ENCODE results near the gene SYNDIG1. TPM values are rescaled to one million over a fixed set of nuclear protein-coding genes. Genes with fewer than 3 reads are reported as not detected.

SYNDIG1 gene
- total RNA-seq, 6 experiments from 2014 or later = 0.14 to 0.31 TPM; not detected in 4

GRCh38 chr20:24489631-24490260 lies 20.3 kb downstream of the SYNDIG1 start:
- no peaks in the 10 kb centered on the region for H3K9me3 Mint-ChIP-seq
- H3K4me3 Mint-ChIP-seq = no peak overlapping the region
- no peaks in the 10 kb centered on the region for H3K4me1 Mint-ChIP-seq (ENCODE audit: low read depth)
- no peak for DNase-seq
- H3K36me3 Mint-ChIP-seq (ENCODE audit: low read depth) = no peaks in the 10 kb centered on the region
- no peak for TF ChIP-seq CTCF (IDR thresholded peaks at IDR 0.05)
- H3K27me3 Mint-ChIP-seq (ENCODE audit: insufficient read depth) = peaks cover 10% of the 10 kb centered on the region
- no peak overlapping the region for H3K27ac Mint-ChIP-seq

- no peaks in the 10 kb centered on the region for H3K36me3 Mint-ChIP-seq (ENCODE audit: low read depth)
- no peaks in the 10 kb centered on the region for H3K9me3 Mint-ChIP-seq
- peaks cover 12% of the 10 kb centered on the region for H3K27me3 Mint-ChIP-seq (ENCODE audit: insufficient read depth)
- no peak overlapping the region for H3K4me3 Mint-ChIP-seq
- H3K4me1 Mint-ChIP-seq (ENCODE audit: low read depth) = no peaks in the 10 kb centered on the region
- TF ChIP-seq CTCF (IDR thresholded peaks at IDR 0.05) = no peak
- no peak for DNase-seq
- H3K27ac Mint-ChIP-seq = no peak overlapping the region
These were observed 21.2 kb downstream of the SYNDIG1 start for GRCh38 chr20:24490598-24490997.

GRCh38 chr20:24491041-24491756 lies 21.8 kb downstream of the SYNDIG1 start:
- peaks cover 12% of the 10 kb centered on the region for H3K27me3 Mint-ChIP-seq (ENCODE audit: insufficient read depth)
- no peaks in the 10 kb centered on the region for H3K4me1 Mint-ChIP-seq (ENCODE audit: low read depth)
- no peak for TF ChIP-seq CTCF (IDR thresholded peaks at IDR 0.05)
- H3K9me3 Mint-ChIP-seq = no peaks in the 10 kb centered on the region
- H3K36me3 Mint-ChIP-seq (ENCODE audit: low read depth) = no peaks in the 10 kb centered on the region
- no peak for DNase-seq
- no peak overlapping the region for H3K27ac Mint-ChIP-seq
- no peak overlapping the region for H3K4me3 Mint-ChIP-seq

DNA sequence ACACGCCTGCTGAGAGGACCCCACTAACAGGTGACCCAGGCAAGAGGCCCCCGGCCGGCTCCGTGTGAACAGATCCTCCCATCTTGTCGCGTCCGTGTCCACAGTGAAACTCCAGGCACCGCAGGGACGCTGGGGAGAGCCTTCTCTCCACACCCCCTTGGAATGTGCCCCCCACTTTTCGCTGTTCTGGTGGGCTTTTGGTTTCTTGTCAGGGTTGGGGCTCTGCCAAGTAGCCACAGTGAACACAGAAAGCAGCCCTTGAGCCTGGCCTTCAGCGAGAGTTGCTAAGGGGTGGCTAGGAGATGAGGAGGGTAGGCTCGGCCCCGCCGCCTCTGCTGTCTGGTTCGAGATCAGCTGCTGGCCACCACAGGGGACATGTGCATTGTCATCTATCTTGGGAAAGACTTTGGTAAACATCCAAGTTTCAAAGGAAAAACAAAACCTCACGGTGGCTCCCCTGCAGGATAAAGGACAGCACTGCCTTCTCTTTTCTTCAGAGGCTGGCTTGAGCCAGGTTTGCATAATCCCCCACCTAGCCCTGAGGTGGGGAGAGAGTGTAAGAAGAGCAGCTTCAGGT lies 22.7 kb downstream of the SYNDIG1 start:
- Mint-ChIP-seq H3K9me3 (no peaks in the 10 kb centered on the region), H3K27me3 (ENCODE audit: insufficient read depth) (peaks cover 12% of the 10 kb centered on the region), H3K27ac (no peak overlapping the region), H3K4me1 (ENCODE audit: low read depth) (no peaks in the 10 kb centered on the region), H3K36me3 (ENCODE audit: low read depth) (no peaks in the 10 kb centered on the region), H3K4me3 (no peak overlapping the region)
- no peak for DNase-seq
- TF ChIP-seq CTCF (IDR thresholded peaks at IDR 0.05) = no peak

GRCh38 chr20:24492698-24493097 lies 23.3 kb downstream of the SYNDIG1 start:
- H3K4me1 Mint-ChIP-seq (ENCODE audit: low read depth) = no peaks in the 10 kb centered on the region
- DNase-seq = no peak
- peaks cover 15% of the 10 kb centered on the region for H3K27me3 Mint-ChIP-seq (ENCODE audit: insufficient read depth)
- no peak overlapping the region for H3K27ac Mint-ChIP-seq
- H3K4me3 Mint-ChIP-seq = no peak overlapping the region
- H3K9me3 Mint-ChIP-seq = no peaks in the 10 kb centered on the region
- no peaks in the 10 kb centered on the region for H3K36me3 Mint-ChIP-seq (ENCODE audit: low read depth)
- TF ChIP-seq CTCF (IDR thresholded peaks at IDR 0.05) = no peak
